ENCODE results near the gene GDAP1L1.
"Not testable (repeated sequence)": the region's sequence is repeated elsewhere in the genome, so short reads cannot be mapped to it uniquely, and the experiment has no call there.

The GDAP1L1 gene

DNA sequence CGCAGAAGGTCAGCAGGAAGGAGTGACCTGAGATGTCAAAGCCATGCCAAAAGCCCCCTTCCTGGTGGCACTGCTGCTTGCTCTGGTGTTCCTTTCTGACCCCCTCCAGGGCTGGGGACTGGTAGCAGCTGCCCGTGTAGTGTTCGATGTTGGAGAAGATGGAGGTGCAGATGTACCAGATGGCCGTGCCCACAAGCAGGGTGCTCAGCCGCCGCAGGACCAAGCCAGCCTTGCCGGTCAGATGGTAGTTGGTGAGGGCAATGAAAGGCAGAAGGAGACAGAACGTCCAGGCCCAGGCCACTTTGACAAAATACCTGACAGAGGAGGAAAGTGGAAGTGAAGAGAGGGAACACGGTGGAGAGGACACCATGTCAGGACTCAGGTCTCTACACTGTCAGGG, 59.8 kb downstream of the GDAP1L1 start:
- no peak for DNase-seq

DNA sequence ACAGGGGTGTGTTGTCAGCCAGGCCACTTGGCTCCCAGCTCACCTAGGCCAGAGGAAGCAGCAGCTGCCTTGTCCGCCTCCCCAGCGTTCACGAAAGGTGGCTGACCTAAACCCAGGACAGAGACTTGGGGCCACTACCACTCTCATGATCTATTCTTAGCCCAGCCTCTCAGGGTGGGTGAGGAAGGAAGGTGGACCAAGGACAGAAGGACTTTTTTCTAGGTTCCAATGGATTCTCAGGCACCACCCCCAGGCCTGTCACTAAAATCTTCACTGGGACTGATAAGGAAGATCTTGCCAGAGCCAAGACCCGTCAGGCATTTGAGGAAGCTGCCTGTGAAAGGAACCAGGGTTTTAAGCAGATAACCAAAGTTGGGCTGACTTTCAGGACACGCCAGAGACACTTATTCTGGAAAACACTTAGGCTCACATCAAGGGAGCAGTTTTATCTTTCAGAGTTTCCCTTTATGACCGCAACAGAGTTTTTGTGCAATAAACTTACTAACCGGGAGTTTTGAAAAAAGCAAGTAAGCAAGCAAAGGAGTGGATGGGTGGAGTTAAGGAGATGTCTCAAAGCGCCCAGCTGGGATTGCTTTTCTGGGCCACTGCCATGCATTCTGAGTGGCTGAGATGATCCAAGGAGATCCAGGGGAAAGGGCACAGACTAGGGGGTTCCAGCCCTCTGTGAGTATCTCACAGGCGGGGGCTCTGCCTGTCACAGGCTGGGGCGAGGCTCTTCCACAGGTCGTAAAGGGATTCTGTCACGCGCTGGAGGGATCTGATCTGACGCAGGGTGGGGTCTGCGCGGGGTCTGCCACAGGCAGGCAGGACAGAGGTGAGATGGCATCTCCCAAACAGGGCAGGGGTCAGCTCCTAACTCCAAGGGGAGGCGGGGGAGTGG, 62.9 kb downstream of the GDAP1L1 start:
- peak; percentile 14 to 47 for DNase-seq

DNA sequence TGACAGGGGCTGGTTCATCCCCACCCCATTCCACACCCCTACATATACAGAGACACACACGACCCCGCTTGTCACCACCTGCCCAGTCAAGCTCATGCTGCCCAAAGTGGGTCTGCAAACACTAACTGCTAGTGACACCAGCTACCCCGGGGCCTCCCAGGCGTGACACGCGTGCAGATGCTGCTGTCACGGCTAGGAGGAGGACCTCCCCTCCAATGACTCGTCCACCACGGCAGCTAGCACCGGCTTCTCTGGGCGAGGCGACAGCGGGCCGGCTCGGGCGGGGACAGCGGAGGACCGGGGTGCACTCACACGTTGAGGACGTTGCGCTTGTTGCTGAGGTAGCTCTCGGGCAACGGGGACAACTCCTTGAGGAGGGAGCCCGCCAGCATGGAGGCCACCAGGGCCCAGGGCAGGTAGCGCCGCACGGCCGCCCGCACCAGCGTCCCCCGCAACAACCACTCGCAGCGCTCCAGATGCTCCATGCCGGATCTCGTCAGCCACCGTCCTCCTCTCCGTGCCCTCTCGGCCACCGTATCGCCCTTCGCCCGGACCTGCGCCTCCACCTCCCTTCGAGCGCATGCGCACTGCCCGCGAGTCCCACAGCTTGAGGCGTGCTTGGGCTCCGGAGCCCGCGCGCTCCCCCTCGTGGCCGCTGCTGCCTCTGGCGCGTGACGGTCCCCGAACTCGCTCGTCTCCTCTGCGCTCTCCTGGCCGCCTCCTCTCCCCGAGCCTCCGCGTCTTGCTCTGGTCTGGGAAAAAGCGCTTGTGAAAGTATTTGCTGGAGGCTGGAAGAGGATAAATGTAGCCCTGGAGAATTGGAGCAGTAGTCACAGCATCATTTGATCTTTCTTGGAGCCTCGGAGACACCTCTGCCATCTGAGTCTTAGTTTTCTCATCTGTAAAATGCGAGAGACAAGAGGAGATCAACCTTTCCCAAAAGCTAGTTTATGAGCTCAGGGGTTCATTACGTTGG, 63.8 kb downstream of the GDAP1L1 start, which contains the start of gene FITM2:
TSS of gene FITM2 (minus strand) at position 539 of the 976 bp plus-strand sequence. CDS start at position 485, 54 bp downstream.
- peak; percentile 86 to 87 for DNase-seq

DNA sequence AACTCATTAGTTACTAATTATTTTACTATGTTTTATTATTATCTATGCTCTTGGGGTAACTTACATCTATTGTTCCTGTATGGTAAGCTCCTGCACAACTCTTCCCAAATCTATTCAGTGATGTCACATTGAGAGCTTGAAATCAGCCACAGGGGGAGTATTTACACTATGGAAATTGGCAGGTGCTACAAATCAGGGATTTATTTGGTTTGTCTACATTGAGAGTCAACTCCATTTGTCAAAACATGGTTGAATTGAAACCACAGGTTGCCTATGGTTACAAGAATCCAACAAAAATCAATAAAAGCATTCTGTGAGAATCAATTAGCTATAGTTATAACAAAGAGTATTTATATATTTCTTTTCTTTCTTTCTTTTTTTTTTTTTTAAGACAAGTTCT, 67.8 kb downstream of the GDAP1L1 start:
- DNase-seq, result no peak

DNA sequence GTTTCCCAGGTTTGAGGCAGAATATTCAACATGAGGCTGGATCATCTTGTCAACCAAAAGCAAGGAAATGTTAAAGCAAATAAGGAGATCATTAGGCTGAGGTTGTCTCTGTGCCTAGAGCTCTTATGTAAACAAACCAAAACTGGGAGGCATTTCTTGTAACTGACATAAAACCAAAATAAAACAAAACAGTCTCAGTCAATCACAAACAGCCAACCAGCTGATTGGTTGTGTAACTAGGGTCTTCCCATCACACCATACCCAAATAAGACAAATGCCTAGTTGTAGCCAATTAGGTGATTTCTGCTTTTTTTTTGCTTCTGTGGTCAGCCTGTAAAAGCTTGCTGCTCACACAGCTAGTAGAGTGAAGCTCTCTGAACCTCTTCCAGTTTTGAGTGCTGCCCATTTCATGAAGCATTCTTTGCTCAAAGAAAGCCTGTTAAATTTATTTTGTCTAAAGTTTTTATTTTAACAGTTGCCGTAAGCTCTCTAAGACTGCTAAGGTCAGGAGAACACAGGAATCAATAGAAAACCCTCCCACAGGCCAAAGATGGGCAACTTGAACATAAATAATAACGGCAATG, 72.8 kb downstream of the GDAP1L1 start:
- DNase-seq, result no peak

DNA sequence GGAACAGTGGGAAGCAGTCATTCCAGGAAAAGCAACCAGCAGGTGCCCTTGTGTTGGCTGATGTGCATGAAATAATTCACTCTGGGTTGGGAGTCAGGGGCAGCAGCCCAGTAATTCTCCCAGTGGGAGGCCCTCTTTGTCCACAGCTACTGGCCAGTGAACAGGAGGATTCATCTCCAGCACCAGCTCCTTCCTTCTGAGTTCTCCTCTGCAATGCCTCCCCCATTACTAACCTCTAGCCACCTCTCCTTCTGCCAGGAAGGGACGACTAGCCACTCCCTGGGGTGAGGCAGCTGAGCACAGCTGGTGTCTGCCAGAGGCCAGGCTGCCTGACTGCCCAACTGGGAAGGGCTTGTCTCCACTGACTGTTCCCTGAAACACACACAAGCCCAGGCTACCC, 77.2 kb downstream of the GDAP1L1 start:
- DNase-seq, result no peak

DNA sequence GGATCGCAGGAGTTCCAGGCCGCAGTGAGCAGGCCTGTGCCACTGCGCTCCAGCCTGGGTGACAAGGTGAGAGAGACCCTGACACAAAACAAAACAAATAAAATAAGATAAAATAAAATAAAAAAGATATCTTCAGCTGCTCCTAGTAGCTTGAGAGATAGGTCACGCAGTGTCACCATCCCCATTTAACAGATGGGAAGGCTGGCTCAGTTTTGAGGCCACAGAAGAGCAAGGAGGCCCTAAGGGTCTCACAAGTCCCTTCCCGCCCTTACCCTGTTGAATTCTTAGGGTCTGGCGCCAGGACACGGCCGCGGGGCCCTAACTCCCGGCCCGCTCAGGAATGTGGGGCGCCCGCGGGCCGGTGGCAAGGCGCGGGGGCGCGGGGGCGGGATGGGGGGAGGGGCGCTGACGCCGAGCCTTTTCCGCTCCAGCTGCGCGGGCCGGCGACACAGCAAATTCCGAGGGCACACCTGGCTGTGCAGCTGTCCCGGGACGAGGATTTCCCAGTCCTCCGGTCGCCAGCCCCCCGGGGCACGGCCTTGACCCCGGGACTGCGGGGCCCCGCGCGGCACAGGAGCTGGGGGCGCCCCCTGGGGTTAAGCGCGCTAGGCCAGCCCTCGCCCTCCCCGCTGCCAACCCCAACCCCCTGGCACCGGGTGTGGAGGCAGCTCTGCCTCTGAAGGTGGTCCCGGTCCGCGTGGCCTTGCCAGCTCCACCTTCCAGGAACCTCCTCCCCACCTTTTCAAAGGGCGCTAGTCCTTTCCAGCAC, 79.5 kb downstream of the GDAP1L1 start:
- DNase-seq, result no peak

DNA sequence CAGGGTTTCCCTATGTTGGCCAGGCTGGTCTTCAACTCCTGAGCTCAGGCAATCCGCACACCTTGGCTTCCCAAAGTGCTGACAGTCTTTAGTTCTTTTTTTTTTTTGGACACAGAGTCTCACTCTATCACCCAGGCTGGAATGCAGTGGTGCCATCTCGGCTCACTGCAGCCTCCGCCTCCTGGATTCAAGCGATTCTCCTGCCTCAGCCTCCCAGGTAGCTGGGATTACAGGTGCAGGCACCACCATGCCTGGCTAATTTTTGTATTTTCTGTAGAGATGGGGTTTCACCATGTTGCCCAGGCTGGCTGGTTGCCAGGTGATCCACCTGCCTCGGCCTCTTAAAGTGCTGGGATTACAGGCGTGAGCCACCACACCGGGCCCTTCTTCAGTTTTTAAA, 80.6 kb downstream of the GDAP1L1 start:
- DNase-seq, result not testable (repeated sequence)

DNA sequence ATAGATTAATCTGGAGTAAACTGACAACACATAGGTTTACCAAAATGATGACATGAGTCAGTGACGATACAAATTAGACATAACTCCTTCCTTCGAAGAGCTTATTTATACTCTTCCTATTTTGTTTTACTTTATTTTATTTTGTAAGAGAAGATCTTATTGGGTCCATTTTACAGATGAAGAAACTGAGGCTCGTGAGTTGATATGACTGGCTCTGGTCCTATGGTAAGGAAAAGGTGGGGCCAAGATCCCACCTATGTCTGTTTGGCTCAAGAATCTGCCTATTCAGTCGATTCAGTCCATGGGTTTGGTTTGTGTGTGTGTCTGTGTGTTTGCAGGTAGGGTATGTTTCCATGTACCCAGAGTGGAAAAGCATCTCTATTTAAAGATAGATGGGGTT, 81.3 kb downstream of the GDAP1L1 start:
- DNase-seq, result no peak

Measured in Kasumi-1 (cell line).